ENCODE data around the gene EPPIN. TPM values are rescaled to one million over a fixed set of nuclear protein-coding genes. Genes with fewer than 3 reads are reported as not detected.
"Not testable (repeated sequence)": the region's sequence is repeated elsewhere in the genome, so short reads cannot be mapped to it uniquely, and the experiment has no call there.

Gene EPPIN
- total RNA-seq: not detected in 2 replicates

DNA sequence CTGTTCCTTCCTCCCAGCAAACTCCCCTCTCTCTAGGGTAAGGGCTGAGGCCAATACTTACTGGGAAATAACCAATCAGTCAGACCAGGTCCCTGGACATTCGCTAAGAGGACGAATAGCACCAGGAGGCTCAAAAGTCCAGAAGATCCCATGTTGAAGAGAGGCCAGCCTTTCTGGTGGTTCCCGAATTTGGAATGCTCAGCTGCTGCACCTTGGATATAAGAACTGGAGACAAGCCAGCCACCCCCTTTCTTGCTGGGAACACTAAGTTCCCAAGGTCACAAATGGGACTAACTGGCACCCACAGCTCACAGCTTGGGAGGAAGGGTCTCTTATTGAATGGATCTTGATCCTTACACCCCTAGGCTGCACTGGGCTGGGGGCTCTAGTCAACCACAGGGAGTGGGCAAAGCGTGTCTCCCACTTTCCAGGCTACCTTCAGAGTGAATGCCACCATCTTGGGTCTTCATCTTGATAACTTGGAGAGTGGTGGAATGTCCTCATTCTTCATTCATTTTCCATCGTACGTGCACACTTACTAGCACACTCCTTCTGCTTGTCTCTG lies at the start of gene EPPIN:
EPPIN (minus strand) TSS at position 196 of the 565 bp plus-strand sequence; CDS start at position 152, 44 bp downstream.
- no peak for DNase-seq (ENCODE audit: extremely low read depth, low read depth, low spot score)

DNA sequence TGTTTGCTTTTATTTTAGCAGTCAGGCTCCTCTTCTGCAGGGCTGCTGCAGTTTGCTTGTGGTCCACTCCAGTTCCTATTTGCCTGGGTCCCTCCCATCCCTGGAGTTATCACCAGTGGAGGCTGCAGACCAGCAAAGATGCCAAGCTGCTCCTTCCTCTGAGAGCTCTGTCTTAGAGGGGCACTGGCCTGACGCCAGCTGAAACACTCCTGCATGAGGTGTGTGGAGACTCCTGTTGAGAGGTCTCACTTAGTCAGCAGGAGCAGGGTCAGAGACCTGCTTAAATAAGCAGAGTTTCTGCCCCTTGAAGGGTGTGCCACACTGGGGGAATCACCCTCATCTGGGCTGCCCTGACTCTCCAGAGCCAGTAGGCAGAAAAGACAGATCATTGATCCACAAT lies 48.0 kb upstream of the EPPIN start:
- DNase-seq (ENCODE audit: extremely low read depth, low read depth, low spot score): no peak

DNA sequence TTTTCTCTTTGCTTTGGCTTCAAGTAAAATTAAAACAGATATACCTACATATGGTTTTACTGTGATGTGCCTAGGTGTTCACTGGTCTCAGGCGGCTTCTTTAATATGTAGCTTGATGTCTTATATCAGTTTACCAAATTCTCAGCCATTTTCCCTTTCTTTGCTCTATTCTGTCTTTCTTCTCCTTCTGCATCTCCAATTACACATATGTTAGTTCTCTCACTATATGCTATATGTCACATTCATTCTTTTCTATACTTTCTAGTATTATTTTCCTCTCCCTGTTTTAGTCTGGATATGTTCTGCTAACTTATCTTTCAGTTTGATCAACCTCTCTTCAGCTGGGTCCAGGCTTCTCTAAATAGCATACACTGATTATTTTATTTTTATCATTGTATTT lies 46.3 kb upstream of the EPPIN start:
- no peak for DNase-seq (ENCODE audit: extremely low read depth, low read depth, low spot score)

DNA sequence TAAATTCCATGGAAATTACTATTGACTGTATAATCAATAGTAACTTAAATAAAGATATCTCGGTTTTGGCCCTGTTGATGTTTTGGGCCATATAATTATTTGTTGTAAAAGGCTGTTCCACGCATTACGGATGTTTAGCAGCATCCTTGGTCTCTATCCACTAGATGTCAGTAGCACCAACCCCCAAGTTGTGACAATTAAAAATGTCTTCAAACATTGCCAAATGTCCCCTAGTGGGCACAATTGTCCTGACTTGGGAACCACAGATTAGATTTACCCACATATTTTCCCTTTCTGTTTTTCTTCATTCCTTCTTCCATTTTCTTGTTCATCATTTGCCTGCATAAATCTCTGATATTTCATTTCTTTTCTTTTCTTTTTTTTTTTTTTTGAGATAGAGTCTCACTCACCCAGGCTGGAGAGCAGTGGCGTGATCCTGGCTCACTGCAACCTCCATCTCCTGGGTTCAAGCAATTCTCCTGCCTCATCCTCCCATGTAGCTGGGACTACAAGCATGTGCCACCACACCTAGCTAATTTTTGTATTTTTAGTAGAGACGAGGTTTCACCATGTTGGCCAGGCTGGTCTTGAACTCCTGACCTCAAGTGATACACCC lies 45.5 kb upstream of the EPPIN start:
- DNase-seq (ENCODE audit: extremely low read depth, low read depth, low spot score): peak; percentile 7

DNA sequence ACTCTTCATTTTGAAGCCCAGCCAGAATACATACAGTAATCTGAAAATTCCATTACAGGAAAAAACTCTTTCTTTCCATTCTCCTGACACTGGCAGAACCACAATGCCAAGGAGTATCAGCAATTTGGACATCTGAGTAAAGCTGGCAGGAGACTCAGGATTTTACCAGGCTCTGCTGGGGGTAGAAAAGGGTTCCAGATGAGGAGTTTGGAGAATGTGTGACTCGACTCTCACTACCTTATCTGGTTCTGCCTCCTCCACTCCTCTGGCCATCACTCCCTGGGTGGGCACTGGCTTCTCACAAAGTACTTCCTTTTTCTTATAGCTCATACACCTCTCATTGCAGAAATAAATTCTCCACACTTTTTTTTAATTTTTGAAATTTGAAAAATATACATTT lies 42.5 kb upstream of the EPPIN start:
- DNase-seq (ENCODE audit: extremely low read depth, low read depth, low spot score): no peak

DNA sequence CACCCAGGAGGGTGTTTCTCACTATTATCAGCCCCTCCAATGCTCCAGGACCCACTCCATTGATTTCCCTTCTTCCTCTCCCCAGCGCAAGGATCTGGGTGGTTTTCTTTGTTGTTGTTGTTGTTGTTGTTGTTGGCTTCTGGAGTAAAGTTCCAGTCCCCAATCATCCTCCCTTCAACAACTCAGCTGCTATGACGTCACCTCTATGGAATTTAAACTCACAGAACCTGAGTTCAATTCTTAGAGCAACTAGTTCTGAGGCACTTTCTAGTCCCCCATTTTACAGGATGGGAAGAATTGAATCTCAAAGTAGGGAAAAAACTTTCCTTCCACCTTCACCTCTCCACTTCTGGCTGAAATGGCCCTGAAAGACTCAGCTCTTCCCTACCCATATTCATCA lies 41.6 kb upstream of the EPPIN start:
- DNase-seq (ENCODE audit: extremely low read depth, low read depth, low spot score): no peak

DNA sequence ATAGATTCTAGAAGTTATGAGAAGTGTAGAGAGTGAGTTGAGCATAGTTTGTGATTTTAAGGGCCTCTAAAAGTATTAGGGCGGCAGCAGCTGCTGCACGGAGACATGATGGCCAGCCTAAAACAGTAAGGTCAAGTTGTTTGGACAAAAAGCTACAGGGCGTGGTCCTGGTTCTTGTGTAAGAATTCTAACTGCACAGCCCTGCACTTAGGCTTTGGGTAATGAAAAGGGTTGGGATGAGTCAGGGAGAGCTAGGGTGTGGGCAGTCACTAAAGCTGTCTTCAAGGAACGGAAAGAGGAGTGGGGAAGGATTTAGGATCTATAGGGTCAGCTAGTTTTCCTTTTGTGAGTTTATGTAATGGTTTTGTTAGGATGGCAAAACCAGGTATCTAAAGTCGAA lies 38.8 kb upstream of the EPPIN start:
- not testable (repeated sequence) for DNase-seq (ENCODE audit: extremely low read depth, low read depth, low spot score)

DNA sequence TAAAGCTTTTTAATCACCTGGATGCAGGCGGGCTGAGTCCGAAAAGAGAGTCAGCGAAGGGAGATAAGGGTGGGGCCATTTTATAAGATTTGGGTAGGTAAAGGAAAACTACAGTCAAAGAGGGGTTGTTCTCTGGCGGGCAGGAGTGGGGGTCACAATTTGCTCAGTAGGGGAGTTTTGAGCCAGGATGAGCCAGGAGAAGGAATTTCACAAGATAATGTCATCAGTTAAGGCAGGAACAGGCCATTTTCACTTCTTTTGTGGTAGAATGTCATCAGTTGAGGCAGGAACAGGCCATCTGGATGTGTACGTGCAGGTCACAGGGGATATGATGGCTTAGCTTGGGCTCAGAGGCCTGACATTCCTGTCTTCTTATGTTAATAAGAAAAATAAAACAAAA lies 37.1 kb upstream of the EPPIN start:
- DNase-seq (ENCODE audit: extremely low read depth, low read depth, low spot score): not testable (repeated sequence)

DNA sequence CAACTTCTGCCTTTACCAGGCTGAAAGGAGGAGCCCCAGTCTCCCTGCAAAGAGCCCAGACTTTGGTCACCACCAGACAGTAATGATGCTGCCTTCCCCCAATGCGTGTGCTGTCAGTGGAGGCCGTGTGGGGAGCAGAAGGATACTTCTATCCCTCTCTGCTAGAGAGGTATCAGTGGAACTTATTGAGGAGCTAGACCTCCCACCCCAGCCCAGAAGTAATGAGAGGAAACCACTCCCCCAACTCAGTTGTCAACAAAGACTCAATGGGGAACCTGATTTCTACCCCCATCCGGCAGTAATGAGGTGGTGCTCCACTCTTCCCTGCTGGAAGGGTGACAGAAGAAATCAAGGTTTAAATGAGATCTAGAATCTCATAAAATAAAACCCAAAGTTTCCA lies 36.3 kb upstream of the EPPIN start:
- no peak for DNase-seq (ENCODE audit: extremely low read depth, low read depth, low spot score)

DNA sequence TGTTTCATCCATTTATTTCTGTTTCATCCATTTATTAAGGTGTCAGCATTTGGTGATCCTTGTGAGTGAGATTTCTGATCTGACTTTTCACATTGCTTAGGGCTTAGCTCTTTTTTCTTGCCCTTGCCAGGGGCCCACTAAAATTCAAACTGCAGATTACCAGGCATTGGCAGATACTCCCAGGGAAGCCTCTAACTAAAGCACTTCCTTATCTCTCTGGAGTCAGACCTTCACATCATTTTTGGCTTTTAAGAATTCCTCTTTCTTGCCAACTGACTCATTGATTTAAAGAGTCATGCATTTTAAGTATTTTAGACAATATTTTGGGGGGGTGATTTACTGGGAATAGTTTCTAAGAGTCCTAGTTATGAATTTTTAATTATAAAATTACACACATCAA lies 34.5 kb upstream of the EPPIN start:
- no peak for DNase-seq (ENCODE audit: extremely low read depth, low read depth, low spot score)

DNA sequence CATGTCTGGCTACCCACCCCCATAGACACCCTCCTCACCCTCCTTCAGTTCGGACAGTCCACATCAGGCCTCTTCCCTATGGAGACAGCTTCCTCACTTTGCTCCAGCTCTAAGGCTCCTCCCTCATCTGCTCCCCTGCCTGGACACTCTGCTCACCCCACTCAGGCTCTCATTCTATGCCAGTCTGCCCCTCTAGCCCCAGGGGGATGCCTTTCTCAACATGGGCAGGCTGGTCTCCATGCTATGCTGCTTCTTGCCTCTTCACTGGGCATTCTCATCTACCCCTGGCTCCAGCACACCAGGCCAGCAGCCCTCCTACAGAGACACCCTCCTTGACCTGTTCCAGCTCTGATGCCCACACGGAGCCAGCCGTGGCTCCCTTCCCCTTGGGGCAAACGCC lies 32.0 kb upstream of the EPPIN start, which contains the start of gene WFDC8:
WFDC8 (minus strand) TSS at position 101 of the 400 bp plus-strand sequence; CDS start at position 64, 37 bp downstream.
- DNase-seq (ENCODE audit: extremely low read depth, low read depth, low spot score): no peak

DNA sequence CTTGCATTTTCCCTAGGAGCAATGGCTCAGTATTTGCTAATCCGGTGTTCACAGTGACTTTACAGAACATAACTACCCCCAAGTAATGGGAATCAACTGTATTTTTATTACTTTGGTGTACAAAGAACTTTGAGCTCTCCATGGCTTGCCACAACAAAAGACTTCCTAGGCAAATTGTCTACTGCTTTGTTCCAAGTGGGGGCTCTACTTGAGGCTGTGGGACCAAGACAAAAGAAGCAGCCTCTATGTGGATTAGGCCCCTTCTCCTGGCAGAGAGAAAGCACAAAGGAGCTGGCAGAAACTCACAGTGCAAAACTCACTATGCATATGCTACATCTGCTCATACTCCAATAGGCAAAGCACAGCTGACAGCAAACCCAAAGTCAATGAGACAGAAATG lies 31.0 kb upstream of the EPPIN start:
- DNase-seq (ENCODE audit: extremely low read depth, low read depth, low spot score): no peak

DNA sequence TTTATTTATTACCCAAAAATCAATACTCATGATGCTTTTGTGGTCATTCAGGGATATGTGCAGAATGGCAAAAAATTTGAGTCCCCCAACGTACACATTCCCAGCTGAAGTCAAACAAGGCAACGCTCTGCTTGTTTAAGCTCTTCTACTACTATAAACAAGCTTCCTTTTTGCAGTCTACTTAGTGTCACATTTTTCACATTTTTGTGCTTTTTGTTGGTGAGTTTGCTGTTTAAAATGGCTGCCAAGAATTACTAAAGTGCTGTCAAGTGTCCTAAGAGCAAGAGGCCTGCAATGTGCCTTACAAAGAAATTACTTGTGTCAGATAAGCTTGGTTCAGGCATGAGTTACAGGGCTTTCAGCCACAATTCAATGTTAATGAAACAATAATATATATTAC lies 29.8 kb upstream of the EPPIN start:
- DNase-seq (ENCODE audit: extremely low read depth, low read depth, low spot score): no peak

DNA sequence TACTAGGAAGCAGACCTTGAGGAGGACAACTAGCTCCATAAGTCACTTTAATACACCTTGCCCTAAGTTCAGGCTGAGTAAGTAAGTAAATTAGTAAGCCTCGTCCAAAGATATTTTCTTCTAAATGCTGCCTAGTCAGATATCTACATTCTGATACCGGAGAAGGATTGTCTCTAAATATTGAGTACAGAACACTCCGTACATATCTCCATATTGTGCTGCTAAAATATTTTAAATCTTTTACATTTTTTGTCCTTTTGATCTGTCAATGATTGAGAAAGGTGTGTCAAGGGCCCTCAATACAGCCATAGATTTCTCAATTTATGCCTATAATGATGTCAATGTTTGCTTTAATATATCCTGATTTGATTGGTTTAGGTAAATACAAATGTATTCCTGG lies 28.7 kb upstream of the EPPIN start:
- DNase-seq (ENCODE audit: extremely low read depth, low read depth, low spot score): no peak

DNA sequence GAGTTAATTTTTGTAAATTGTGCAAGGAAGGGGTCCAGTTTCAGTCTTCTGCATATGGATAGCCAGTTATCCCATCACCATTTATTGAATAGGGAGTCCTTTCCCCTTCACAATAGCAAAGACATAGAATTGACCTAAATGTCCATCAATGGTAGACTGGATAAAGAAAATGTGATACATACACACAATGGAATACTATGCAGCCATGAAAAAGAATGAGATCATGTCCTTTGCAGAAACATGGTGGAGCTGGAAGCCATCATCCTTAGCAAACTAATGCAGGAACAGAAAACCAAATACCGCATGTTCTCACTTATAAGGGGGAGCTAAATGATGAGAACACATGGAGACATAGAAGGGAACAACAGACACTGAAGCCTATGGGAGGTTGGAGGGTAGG lies 22.4 kb upstream of the EPPIN start:
- not testable (repeated sequence) for DNase-seq (ENCODE audit: extremely low read depth, low read depth, low spot score)

DNA sequence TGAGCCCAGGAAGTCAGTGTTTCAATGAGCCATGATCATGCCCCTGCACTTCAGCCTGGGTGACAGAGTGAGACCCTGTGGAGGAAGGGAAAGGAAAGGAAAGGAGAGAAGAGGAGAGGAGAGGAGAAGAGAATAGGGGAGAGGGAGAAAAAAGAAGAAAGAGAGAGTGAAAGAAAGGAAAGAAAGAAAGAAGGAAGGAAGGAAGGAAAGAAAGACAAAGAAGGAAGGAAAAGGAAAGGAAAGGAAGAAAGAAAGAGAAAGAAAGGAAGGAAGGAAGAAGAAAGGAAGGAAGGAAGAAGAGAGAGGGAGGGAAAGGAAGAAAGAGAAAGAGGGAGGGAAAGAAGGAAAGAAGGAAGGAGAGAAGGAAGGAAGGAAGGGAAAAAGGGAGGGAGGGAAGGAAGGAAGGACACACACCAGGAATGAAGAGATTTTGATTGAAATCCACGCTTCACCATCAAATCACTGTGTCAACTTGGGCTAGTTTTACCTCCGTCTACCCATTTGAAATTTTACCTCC lies 17.6 kb upstream of the EPPIN start:
- no peak for DNase-seq (ENCODE audit: extremely low read depth, low read depth, low spot score)

DNA sequence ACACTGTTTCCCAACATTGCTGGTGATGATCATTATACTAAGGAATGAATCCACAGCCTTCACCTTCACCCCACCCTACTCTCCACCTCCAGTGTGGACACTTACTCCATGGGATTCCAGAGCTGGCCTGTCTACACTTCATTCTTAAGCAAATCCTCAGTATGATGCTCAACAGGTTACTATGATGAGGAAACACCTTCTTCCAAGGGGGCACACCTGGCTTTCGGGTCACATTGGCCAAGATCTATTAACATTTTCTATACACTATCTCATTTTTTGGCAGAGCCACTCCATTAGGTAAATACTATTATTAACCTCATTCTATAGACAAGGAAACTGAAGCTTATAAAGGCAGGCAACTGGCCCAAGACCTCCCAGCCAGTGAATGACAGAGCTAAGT lies 8.0 kb upstream of the EPPIN start:
- DNase-seq (ENCODE audit: extremely low read depth, low read depth, low spot score): no peak

DNA sequence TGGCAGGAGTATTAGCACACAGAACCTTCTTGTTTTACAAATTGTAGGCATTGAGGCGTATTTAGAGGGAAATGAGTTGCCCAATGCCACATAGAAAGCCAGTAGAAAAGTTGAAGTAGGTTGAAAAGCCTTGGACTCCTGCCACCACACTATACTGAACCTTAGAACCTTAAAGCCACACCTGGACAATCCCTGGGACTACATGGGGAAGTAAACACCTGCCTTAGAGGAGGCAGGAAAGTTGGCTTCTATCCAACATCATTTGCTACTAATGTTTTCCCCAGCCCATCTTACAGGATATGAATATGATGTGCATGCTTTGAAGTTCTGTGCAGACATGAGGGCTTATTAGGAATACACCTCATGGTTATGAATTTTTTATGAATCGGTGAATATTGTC lies 5.3 kb upstream of the EPPIN start:
- no peak for DNase-seq (ENCODE audit: extremely low read depth, low read depth, low spot score)

DNA sequence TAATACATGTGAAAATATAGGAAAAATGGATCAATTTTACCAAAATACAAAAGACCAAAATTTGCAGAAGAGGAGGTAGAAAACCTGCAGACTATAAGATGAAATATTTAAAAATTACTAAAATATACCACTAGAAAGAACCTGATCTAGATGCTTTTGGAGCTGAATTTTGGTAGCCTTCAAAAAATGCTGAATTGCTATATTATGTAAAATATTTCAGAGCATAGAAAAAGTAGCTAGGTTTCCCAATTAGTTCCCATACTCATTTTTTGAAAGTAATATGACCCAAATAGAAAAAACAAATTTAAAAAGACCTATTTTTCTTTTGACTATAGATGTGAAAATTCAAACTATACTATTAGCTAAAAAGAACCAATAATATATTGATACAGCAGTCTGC lies 3.6 kb upstream of the EPPIN start:
- no peak for DNase-seq (ENCODE audit: extremely low read depth, low read depth, low spot score)

DNA sequence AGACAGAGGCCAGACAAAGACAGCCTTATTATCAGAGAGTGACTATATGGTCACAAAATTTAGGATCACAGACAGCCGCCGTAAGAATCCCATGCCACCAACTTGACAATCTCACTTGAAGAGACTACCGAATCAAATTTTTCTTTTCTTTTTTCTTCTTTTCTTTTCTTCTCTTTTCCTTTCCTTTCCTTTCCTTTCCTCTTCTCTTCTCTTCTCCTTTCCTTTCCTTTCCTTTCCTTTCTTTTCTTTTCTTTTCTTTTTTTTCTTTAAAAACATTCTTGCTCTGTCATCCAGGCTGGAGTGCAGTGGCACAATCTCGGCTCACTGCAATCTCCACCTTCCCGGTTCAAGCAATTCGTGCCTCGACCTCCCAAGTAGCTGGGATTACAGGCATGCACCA lies 1.2 kb upstream of the EPPIN start:
- DNase-seq (ENCODE audit: extremely low read depth, low read depth, low spot score): no peak

DNA sequence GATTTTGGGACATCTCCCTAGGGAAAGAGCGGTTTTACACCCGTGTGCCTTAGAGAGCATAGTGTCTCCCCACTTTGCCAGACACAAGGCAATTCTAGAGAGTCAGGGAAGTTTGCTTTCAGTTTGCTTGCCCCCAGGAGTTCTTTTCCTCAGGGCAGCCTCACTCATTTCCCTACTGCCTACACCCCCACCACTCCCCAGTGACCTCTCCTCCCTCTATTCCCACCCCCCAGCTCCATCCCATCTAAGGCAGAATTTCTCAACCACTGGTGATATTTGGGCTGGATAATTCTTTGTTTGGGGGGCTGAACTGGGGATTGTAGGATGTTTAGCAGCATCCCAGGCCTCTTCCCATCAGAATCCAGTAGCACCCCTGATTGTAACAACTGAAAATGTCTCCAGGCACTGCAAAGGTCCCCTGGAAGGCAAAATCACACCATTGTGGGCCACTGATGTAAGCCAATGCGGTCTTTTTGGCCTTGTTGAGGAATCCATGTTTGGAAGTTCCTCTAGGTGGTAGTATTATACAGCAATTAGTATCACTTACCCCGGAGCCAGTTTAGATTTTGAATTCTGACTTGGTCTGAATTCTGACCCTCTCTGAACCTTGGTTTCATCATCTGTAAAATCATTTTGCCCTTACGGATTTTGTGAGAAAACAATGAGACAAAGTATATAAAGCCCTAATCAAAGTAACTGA lies 1.3 kb downstream of the EPPIN start:
- no peak for DNase-seq (ENCODE audit: extremely low read depth, low read depth, low spot score)

DNA sequence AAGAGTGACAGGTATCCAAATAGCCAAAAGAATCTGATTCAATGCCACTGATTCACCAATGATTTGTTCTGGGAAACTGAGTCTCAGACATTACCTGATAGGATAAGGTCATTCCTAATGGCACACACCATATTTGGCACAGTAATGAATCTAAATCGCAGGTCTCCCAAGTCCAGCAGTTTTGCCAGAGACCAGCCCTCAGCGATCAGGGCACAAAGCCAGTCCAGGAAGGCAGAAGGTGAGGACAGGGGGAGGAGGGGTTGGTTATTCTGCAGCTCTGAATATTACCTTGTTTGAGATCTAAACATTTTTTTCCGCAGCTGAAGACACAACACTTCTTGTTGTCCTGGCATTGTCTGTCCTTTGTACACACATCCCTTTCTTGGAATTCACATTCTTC lies 1.9 kb downstream of the EPPIN start:
- no peak for DNase-seq (ENCODE audit: extremely low read depth, low read depth, low spot score)
